HG03442 (cell line): ENCODE results near the gene FBXO3.
"Not testable (repeated sequence)": the region's sequence is repeated elsewhere in the genome, so short reads cannot be mapped to it uniquely, and the experiment has no call there.

Experiments used
- ATAC-seq: cut with Tn5 transposase; IDR thresholded peaks from one replicate; pipeline ENCODE4 v1.9.1; 2021; ENCODE audit warnings: mild to moderate bottlenecking, moderate library complexity; ENCODE audit not compliant: unreplicated experiment

Gene FBXO3

DNA sequence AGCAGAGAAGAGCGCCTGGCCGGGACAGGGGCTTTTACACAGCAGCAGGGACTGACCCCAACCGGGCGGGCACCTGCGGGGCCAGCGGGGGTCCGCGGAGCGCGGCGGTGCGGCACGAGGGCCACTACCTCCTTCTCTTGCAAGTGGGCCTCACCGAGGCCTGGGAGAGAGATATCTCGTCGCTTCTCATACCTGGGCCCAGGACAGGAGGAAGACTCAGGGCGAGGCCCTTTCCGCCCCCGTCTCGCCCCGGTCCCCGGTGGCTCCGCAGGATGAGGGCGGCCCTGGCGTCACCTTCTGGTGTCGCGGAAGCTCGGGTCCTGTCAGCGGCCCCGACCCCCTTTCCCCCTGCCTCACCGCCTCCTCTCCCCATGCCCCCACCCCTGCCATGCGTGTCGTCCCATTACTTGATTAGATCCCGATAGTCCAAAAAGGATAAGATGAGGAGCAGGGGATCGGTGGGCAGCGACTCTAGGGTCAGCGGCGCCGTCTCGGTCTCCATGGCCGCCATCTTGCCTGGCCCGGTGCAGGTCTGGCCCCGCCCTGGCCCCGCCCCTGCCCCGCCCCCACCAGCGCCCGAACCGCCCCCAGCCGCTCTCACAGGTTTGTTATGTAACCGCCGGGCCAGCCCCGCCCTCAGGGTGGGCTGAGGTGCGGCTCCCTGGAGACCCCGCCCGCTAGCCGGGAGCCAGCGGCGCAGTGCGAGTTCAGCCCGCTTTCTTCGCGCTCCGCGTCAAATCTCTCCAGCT, at the start of gene FBXO3:
Gene FBXO3 (minus strand): TSS at position 534 of the 749 bp plus-strand sequence. CDS start 23 bp downstream, at position 511.
- peak; percentile 73 for ATAC-seq

DNA sequence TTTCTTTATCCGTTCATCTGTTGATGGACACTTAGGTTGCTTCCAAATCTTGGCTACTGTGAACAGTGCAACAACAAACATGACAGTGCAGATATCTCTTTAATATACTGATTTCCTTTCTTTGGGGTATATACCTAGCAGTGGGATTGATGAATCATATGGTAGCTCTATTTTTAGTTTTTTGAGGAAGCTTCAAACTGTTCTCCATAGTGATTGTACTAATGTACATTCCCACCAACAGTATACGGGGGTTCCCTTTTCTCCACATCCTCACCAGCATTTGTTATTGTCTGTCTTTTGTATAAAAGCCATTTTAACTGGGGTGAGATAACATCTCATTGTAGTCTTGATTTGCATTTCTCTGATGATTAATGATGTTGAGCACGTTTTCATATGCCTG, 48.7 kb upstream of the FBXO3 start:
- ATAC-seq = not testable (repeated sequence)

DNA sequence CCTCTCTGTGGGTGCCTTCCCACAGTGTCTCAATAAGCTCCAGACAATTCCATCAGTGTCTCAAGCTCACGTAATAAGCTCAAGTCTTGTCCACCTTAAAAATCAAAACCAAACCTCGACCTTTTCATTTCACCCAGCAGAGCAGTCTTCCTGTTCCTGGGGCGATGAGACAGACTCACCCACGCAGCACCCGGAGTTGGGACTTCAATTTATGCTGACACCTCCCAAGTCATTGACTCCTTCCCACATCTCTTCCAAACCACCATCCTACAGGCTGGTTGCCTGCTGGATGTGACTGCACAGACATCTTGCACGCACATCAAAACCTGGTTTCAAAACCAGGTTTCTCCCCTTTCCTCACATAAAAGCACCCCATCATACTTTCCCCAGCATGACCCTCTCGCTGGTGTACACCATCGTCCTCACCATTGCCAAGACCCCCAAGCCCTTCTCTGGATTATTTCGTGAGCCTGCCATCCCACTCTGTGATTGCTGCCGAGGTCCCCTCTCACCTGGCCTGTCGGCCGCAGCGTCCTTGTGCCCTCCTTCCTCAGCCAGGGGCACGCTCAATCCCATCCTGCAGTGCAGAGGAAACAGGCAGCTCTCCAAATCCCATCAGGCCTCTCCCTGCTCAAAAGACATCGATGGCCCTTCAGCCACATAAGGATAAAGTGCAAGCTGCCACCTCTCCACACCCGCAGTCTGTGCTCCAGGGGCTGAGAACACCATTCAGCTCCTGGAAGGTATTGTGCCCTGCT, 45.1 kb upstream of the FBXO3 start:
- no peak for ATAC-seq

DNA sequence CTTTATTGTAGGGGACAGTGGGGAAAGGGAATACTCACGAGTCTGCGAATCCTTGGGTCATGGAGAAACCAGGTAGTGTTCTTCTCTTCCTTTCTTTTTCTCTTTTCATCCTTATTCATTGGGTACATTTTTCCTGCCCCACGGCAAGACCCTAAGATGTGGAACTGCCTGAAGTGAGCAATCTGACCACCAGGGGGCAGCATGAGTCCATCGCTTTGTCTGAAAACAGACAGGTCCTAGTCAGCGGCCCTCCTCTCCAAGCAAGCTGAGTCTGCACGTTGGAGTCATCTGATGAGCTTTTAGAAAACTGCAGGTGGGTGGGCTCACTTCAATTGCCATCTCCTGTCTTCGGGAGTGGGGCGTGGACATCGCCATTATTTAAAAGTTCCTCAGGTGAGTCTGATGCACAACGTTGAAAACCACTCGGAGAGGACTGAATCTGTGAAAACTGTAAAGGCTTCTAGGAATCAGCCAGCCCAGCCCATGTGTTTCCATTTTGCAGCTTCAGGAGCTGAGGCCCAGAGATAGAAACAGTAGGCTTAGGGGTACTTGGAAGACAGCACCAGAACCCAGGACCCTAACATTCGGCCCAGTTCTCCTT, 34.0 kb upstream of the FBXO3 start:
- peak; percentile 63 for ATAC-seq

GRCh38 chr11:33804471-33804870, 30.2 kb upstream of the FBXO3 start:
- ATAC-seq = no peak

DNA sequence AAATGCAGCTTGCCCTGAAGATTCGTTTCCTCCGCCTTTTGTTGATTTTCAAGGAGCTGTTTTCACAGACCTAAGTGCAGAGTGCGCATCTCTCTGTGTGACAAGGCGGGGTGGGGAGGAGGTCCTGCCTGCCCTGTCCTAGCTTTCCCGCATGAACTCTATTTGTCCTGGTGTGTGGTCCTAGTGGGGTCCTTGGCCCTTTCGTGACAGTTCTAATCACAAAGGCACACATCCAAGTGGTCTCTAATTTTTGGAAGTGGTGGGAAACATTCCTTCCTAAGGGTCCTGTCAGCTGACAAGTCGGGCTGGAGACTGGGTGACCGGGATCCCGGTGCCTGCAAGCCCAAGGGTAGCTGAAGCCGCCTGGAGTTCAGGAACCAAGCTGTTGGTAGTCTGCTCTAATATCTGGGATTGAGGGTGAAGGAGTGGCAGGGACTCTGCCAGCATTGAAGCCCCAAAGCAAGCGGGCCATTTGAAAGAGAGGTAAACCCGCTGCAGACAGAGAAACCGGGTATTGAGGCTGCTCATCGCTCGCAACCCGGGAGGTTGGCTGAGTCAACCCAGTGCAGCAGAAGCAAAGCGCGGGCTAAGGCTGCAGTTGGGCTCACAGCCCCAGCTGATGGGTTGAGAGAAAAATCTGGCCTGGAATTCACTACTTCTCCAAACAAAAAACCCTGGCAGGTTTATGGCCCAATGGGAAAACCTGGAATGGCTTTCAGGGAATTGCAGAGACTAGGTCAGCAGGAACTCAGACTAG, 28.1 kb upstream of the FBXO3 start:
- ATAC-seq = no peak

GRCh38 chr11:33801821-33802193, 27.5 kb upstream of the FBXO3 start:
- no peak for ATAC-seq

- ATAC-seq = no peak
Observed at GRCh38 chr11:33797879-33798278, 23.6 kb upstream of the FBXO3 start.

GRCh38 chr11:33790040-33790439, 15.7 kb upstream of the FBXO3 start:
- no peak for ATAC-seq

GRCh38 chr11:33788095-33788494, 13.8 kb upstream of the FBXO3 start:
- not testable (repeated sequence) for ATAC-seq

DNA sequence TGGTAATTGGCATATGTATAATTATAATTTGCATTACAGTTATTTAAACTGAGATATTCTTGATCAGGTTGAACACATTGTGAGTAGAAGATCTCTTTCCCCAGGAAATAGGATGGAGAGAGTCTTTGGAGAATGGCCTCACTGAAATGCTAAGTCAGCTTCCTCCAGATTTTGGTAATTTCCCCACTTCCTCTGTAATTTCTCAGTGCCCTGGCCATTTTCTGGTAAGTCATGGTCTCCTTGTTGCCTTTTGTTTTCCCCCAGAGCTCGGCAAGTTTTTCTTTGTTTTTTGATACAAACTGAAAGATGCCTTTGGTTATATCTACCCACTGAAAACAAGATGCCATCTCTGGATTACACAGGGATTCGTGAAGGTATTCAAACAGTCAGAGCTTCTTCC, 12.8 kb upstream of the FBXO3 start:
- ATAC-seq = no peak

DNA sequence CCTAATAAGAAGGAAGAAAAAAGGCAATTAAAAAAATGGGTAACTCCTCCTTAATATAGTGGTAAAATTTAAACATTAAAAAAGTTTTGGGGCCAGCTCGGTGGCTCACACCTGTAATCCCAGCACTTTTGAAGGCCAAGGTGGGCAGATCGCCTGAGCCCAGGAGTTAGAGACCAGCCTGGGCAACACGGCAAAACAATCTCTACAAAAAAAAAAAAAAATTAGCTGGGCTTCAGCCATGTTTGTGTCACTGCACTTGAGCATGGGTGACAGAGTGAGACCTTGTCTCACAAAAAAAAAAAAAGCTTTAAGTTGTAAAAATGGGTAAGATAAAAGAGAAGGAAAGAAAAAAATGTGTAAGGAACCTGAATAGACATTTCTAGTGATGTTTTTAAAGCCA, 11.3 kb upstream of the FBXO3 start:
- ATAC-seq = no peak

- ATAC-seq = no peak
Observed at GRCh38 chr11:33779849-33780528, 5.7 kb upstream of the FBXO3 start.

GRCh38 chr11:33778675-33779074, 4.4 kb upstream of the FBXO3 start:
- no peak for ATAC-seq

DNA sequence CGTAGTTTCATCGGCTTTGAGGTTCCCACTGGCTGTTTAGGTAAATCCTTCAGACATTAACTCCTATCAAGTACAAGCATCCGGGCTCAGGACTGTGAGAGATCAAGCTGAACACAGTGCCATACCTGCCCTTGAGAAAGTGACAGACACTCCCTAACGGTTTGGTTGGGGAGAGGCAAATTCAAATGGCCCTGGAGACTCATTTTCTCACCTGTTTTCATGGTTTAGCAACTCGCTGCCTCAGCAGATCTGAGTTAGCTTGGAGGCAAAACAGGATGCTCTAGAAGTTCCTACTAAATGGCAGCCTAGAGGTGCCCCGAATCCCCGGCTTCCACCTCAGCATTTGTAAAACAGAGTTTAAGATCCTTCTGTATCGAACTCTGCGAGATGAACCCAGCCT, 3.6 kb upstream of the FBXO3 start:
- ATAC-seq = no peak

GRCh38 chr11:33775832-33776470, 1.6 kb upstream of the FBXO3 start:
- ATAC-seq = no peak

DNA sequence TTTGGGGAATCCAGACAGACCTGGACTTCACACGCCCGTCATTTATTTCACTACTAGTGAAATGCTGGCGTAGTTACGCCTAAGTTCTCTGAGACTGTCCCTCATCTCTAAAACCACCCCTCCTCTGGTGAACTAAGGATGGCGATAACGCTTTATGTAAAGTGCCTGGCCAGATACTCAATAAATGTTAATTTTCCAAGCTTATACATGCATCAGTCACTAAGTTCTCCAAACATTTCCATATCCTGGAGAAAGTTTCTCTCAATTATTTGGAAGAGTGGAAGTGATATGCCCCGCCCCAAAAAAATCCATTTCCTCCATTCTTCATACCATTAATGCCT, 1.1 kb upstream of the FBXO3 start:
- ATAC-seq = no peak

GRCh38 chr11:33774736-33775466, 581 bp upstream of the FBXO3 start:
- ATAC-seq = no peak

DNA sequence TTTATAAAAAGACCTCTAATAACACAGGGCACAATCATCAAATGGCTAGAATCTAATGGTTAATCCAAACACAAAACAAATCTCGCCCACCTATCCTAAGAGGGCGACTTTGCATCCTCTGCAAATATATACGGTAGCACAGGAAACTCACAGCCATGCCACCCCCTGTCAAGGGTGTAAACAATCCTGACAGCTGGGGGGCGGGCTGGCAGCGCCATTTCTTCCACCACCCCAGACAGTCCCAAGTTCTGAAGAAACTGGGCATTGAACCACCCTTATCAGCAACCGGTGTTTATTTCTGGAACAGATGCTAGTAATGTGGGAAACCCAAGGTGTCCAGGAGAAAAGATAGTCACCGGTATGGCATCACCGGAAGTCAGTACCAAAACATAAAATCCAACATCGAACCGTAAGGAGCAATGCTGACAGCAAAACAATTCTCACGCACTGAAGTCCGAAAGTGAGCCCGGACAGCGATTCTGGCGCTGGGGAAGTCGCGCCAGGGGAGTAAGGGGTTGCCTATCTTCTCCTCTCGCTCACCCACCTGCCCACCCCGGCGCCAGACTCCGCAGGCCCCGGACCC, 825 bp downstream of the FBXO3 start:
- peak; percentile 32 for ATAC-seq
